PC-9 (cell line): ENCODE data around the gene AIP. TPM values are rescaled to one million over a fixed set of nuclear protein-coding genes. Genes with fewer than 3 reads are reported as not detected.

Source experiments
- BruUV-seq: library from RNA; stranded (reverse); fragments of 400-500 nt; replicated peaks from 2 replicates; lab custom pipeline; 2021; lab: Mats Ljungman, UMichigan
- CTCF ChIA-PET: fragments of 300-600 bp; sonication (Branson Sonifier 250); formaldehyde crosslinking; loops from one replicate; lab custom pipeline; 2022; ENCODE audit warnings: antibody characterized with exemption; lab: Charles Lee
- POLR2A ChIA-PET: fragments of 300-600 bp; sonication (Branson Sonifier 250); formaldehyde crosslinking; loops from one replicate; lab custom pipeline; 2022; ENCODE audit warnings: antibody characterized with exemption; ENCODE audit not compliant: unreplicated experiment; lab: Charles Lee
- DNase-seq, 2 experiments: peaks; one replicate each; pipeline versions ENCODE4 v3.0.0 to v3.0.0-alpha.2; 2015 to 2022; ENCODE audit warnings: mixed read lengths in 1 of 2
- H2AFZ ChIP-seq: fragments of 200-600 bp; sonication (generic); 2 replicates; pipeline ENCODE4 v1.8.1; 2017; ENCODE audit warnings: antibody characterized with exemption
- H3F3A ChIP-seq: fragments of 200-600 bp; sonication (generic); 2 replicates; pipeline ENCODE4 v1.8.1; 2017; ENCODE audit warnings: antibody characterized with exemption, mild to moderate bottlenecking, low read depth; ENCODE audit not compliant: insufficient read depth
- H3K27ac ChIP-seq: fragments of 200-600 bp; sonication (generic); 2 replicates; pipeline ENCODE4 v1.6.1; 2016; ENCODE audit warnings: mixed run types
- H3K27me3 ChIP-seq: fragments of 200-600 bp; sonication (generic); 2 replicates; pipeline ENCODE4 v1.6.1; 2016; ENCODE audit warnings: low read depth, mixed run types; ENCODE audit not compliant: insufficient read depth
- H3K36me3 ChIP-seq: fragments of 200-600 bp; sonication (generic); 2 replicates; pipeline ENCODE4 v1.6.1; 2016; ENCODE audit warnings: low read depth, mixed run types
- H3K4me1 ChIP-seq: fragments of 200-600 bp; sonication (generic); replicated peaks from 2 replicates; pipeline ENCODE4 v1.6.1; 2016; ENCODE audit warnings: mixed run types; ENCODE audit not compliant: insufficient read depth
- H3K4me2 ChIP-seq: fragments of 200-600 bp; sonication (generic); 2 replicates; pipeline ENCODE4 v1.6.1; 2017; ENCODE audit warnings: mixed run types
- H3K4me3 ChIP-seq: fragments of 200-600 bp; sonication (generic); 2 replicates; pipeline ENCODE4 v1.6.1; 2016; ENCODE audit warnings: mixed run types
- H3K79me2 ChIP-seq: fragments of 200-600 bp; sonication (generic); 2 replicates; pipeline ENCODE4 v1.6.1; 2017; ENCODE audit warnings: low read depth, mixed run types
- H3K9me2 ChIP-seq: fragments of 200-600 bp; sonication (generic); 2 replicates; pipeline ENCODE4 v1.8.1; 2017; ENCODE audit warnings: mild to moderate bottlenecking; ENCODE audit not compliant: insufficient read depth
- H3K9me3 ChIP-seq: fragments of 200-600 bp; sonication (generic); 2 replicates; pipeline ENCODE4 v1.8.1; 2016; ENCODE audit warnings: low read depth; ENCODE audit not compliant: insufficient read depth
- H4K20me1 ChIP-seq: fragments of 200-600 bp; sonication (generic); 2 replicates; pipeline ENCODE4 v1.8.1; 2017; ENCODE audit not compliant: insufficient read depth
- CTCF ChIP-seq: fragments of 200-600 bp; sonication (generic); conservative IDR thresholded peaks from 2 replicates; pipeline ENCODE4 v1.6.1; 2017; ENCODE audit warnings: mixed run types, antibody characterized with exemption, mild to moderate bottlenecking, moderate library complexity
- EZH2 ChIP-seq: fragments of 200-600 bp; sonication (generic); IDR thresholded peaks from 2 replicates; pipeline ENCODE4 v1.8.0; 2017; ENCODE audit warnings: antibody characterized with exemption, low read depth
- intact Hi-C: fragments of 100-400 bp; cut with micrococcal nuclease; formaldehyde crosslinking; loops from one replicate; pipeline ENCODE4 v1.10.0; 2022; ENCODE audit not compliant: unreplicated experiment
- total RNA-seq: library from RNA; stranded (reverse); gene quantifications from 2 replicates; pipeline ENCODE4 v1.2.3, GENCODE V29; 2021

AIP gene
- total RNA-seq, 1 experiment from 2014 or later: 95.3 TPM

- BruUV-seq: no TSS peak
- H3K27me3 ChIP-seq: no peaks in the 10 kb centered on the region
- peaks cover 31% of the 10 kb centered on the region for H3K4me1 ChIP-seq
- no peak overlapping the region for H3K27ac ChIP-seq
- no peak overlapping the region; the same call in 1 of the 2 replicates for H3K4me3 ChIP-seq
- H4K20me1 ChIP-seq: peaks cover 3% of the 10 kb centered on the region; the same call in 1 of the 2 replicates
- peaks cover 32% of the 10 kb centered on the region for H3K79me2 ChIP-seq
- H2AFZ ChIP-seq: no peak overlapping the region
- CTCF ChIA-PET: no interaction called here
- H3K4me2 ChIP-seq: no peak overlapping the region
- POLR2A ChIA-PET: no interaction called here
- H3K9me3 ChIP-seq: no peaks in the 10 kb centered on the region
- H3K9me2 ChIP-seq: no peaks in the 10 kb centered on the region
- TF ChIP-seq CTCF (no peak), EZH2 (no peak)
- peaks cover 7% of the 10 kb centered on the region; the same call in 1 of the 2 replicates for H3K36me3 ChIP-seq
- H3F3A ChIP-seq: peaks cover 42% of the 10 kb centered on the region
- no peak for DNase-seq
- intact Hi-C loops: no loop called here
Observed at GRCh38 chr11:67502328-67502979, 19.6 kb downstream of the AIP start.

- Histone ChIP-seq H2AFZ (no peak overlapping the region), H3F3A (peaks cover 47% of the 10 kb centered on the region), H3K27ac (no peak overlapping the region), H3K9me2 (no peaks in the 10 kb centered on the region), H4K20me1 (peaks cover 3% of the 10 kb centered on the region; the same call in 1 of the 2 replicates), H3K4me1 (peaks cover 32% of the 10 kb centered on the region), H3K79me2 (peaks cover 33% of the 10 kb centered on the region), H3K27me3 (no peaks in the 10 kb centered on the region), H3K9me3 (no peaks in the 10 kb centered on the region), H3K36me3 (peaks cover 7% of the 10 kb centered on the region; the same call in 1 of the 2 replicates), H3K4me2 (peak overlapping the region; percentile 97), H3K4me3 (peak overlapping the region; percentile 97)
- intact Hi-C loops: no loop called here
- TF ChIP-seq EZH2 (no peak), CTCF (no peak)
- POLR2A ChIA-PET: no interaction called here
- no peak for DNase-seq
- no TSS peak for BruUV-seq
- CTCF ChIA-PET: no interaction called here
Observed at GRCh38 chr11:67503119-67504004, 20.5 kb downstream of the AIP start.

GRCh38 chr11:67504005-67504949 lies 21.5 kb downstream of the AIP start:
- H3F3A ChIP-seq: peaks cover 47% of the 10 kb centered on the region
- POLR2A ChIA-PET: no interaction called here
- H3K36me3 ChIP-seq: peaks cover 7% of the 10 kb centered on the region; the same call in 1 of the 2 replicates
- no TSS peak for BruUV-seq
- H3K79me2 ChIP-seq: peaks cover 33% of the 10 kb centered on the region
- peaks cover 3% of the 10 kb centered on the region; the same call in 1 of the 2 replicates for H4K20me1 ChIP-seq
- peak overlapping the region; percentile 97 for H3K4me3 ChIP-seq
- H3K9me2 ChIP-seq: no peaks in the 10 kb centered on the region
- peak in 1 of 2 experiments; percentile 53 for DNase-seq
- TF ChIP-seq EZH2 (no peak), CTCF (no peak)
- intact Hi-C loops: no loop called here
- peaks cover 36% of the 10 kb centered on the region for H3K4me1 ChIP-seq
- no peaks in the 10 kb centered on the region for H3K27me3 ChIP-seq
- CTCF ChIA-PET: interaction anchor here (0.6 kb wide), 1 partner anchor 75 kb away, joined by 3 read pairs; no protein-coding TSS in a partner anchor
- peak overlapping the region; percentile 86 for H2AFZ ChIP-seq
- H3K27ac ChIP-seq: peak overlapping the region; percentile 83
- H3K4me2 ChIP-seq: peak overlapping the region; percentile 97
- no peaks in the 10 kb centered on the region for H3K9me3 ChIP-seq
